Neural cell (in vitro differentiated cells): ENCODE data around the gene DGKG. TPM values are rescaled to one million over a fixed set of nuclear protein-coding genes. Genes with fewer than 3 reads are reported as not detected.

ENCODE experiments used
- H2AFZ ChIP-seq: fragments of 200-600, 300-800 bp; sonication (generic), shearing (Covaris generic); 2 replicates; pipeline ENCODE4 v1.6.0; 2014; ENCODE audit warnings: low read depth, mild to moderate bottlenecking, antibody characterized with exemption, low read length, moderate library complexity
- H3F3A ChIP-seq: fragments of 200-600 bp; shearing (Covaris generic); 2 replicates; pipeline ENCODE4 v1.6.1; 2016; ENCODE audit warnings: mild to moderate bottlenecking, moderate library complexity, mixed read lengths, antibody characterized with exemption, low read length; ENCODE audit not compliant: insufficient read depth, poor library complexity, severe bottlenecking
- H3K27ac ChIP-seq: fragments of 200-600, 300-800 bp; sonication (generic), shearing (Covaris generic); 2 replicates; pipeline ENCODE4 v1.5.1; 2014; ENCODE audit warnings: mild to moderate bottlenecking, low read length, moderate library complexity
- H3K27me3 ChIP-seq: fragments of 300-800, 200-600 bp; sonication (generic), shearing (Covaris generic); 2 replicates; pipeline ENCODE4 v1.6.0; 2014; ENCODE audit warnings: mild to moderate bottlenecking, low read depth, low read length, moderate library complexity; ENCODE audit not compliant: insufficient read depth
- H3K36me3 ChIP-seq: fragments of 300-800, 200-600 bp; sonication (generic), shearing (Covaris generic); 2 replicates; pipeline ENCODE4 v1.5.1; 2014; ENCODE audit warnings: mild to moderate bottlenecking, antibody characterized with exemption, low read length, moderate library complexity; ENCODE audit not compliant: insufficient read depth
- H3K4me2 ChIP-seq: fragments of 300-800, 200-600 bp; sonication (generic), shearing (Covaris generic); 2 replicates; pipeline ENCODE4 v1.6.0; 2014; ENCODE audit warnings: mild to moderate bottlenecking, low read length
- H3K4me3 ChIP-seq: fragments of 300-800, 200-600 bp; sonication (generic), shearing (Covaris generic); 2 replicates; pipeline ENCODE4 v1.5.1; 2014; ENCODE audit warnings: mild to moderate bottlenecking, low read length, moderate library complexity
- H3K79me2 ChIP-seq: fragments of 200-600 bp; shearing (Covaris generic); replicated peaks from 2 replicates; pipeline ENCODE4 v1.6.0; 2014; ENCODE audit warnings: mild to moderate bottlenecking, low read length, moderate library complexity; ENCODE audit not compliant: insufficient read depth
- H3K9ac ChIP-seq: fragments of 300-800, 200-600 bp; sonication (generic), shearing (Covaris generic); 2 replicates; pipeline ENCODE4 v1.6.1; 2016; ENCODE audit warnings: mild to moderate bottlenecking, low read length, mixed read lengths
- H3K9me2 ChIP-seq: fragments of 200-600 bp; shearing (Covaris generic); 2 replicates; pipeline ENCODE4 v1.6.1; 2016; ENCODE audit warnings: mild to moderate bottlenecking, low read length, mixed read lengths; ENCODE audit not compliant: insufficient read depth
- H3K9me3 ChIP-seq: fragments of 200-600, 300-800 bp; sonication (generic), shearing (Covaris generic); 2 replicates; pipeline ENCODE4 v1.6.1; 2016; ENCODE audit warnings: mild to moderate bottlenecking, mixed run types, low read length, moderate library complexity, mixed read lengths
- H4K20me1 ChIP-seq: fragments of 200-600 bp; shearing (Covaris generic); 2 replicates; pipeline ENCODE4 v1.6.1; 2016; ENCODE audit warnings: mild to moderate bottlenecking, mixed run types; ENCODE audit not compliant: insufficient read depth
- CTCF ChIP-seq: fragments of 450-650 bp; IDR thresholded peaks from 2 replicates; pipeline ENCODE4 v1.5.1; 2014; ENCODE audit warnings: antibody characterized with exemption, mild to moderate bottlenecking, moderate library complexity; ENCODE audit not compliant: poor library complexity, severe bottlenecking
- EP300 ChIP-seq: fragments of 450-650 bp; conservative IDR thresholded peaks from 2 replicates; pipeline ENCODE4 v1.6.1; 2014; ENCODE audit warnings: antibody characterized with exemption, mild to moderate bottlenecking, moderate library complexity; ENCODE audit not compliant: poor library complexity, severe bottlenecking
- EZH2 ChIP-seq: fragments of 200-600, 300-800 bp; shearing (Covaris generic), sonication (generic); IDR thresholded peaks from 2 replicates; pipeline ENCODE4 v1.6.1; 2014; ENCODE audit warnings: antibody characterized with exemption, low read length, borderline replicate concordance, mild to moderate bottlenecking; ENCODE audit not compliant: insufficient read depth, poor library complexity, severe bottlenecking
- MXI1 ChIP-seq: fragments of 450-650 bp; conservative IDR thresholded peaks from 2 replicates; pipeline ENCODE4 v1.6.1; 2014; ENCODE audit warnings: antibody characterized with exemption, mild to moderate bottlenecking; ENCODE audit not compliant: poor library complexity, severe bottlenecking
- POLR2AphosphoS5 ChIP-seq: IDR thresholded peaks from 2 replicates; pipeline ENCODE4 v1.6.1; 2012
- RAD21 ChIP-seq: fragments of 450-650 bp; conservative IDR thresholded peaks from 2 replicates; pipeline ENCODE4 v1.6.1; 2014; ENCODE audit warnings: antibody characterized with exemption, mild to moderate bottlenecking, moderate library complexity
- REST ChIP-seq: IDR thresholded peaks from 2 replicates; pipeline ENCODE4 v1.6.1; 2012; ENCODE audit warnings: borderline replicate concordance
- SMC3 ChIP-seq: fragments of 450-650 bp; conservative IDR thresholded peaks from 2 replicates; pipeline ENCODE4 v1.6.1; 2014; ENCODE audit warnings: antibody characterized with exemption, mild to moderate bottlenecking, moderate library complexity; ENCODE audit not compliant: poor library complexity
- TAF1 ChIP-seq: IDR thresholded peaks from 2 replicates; pipeline ENCODE4 v1.6.1; 2012; ENCODE audit warnings: low read depth
- polyA plus RNA-seq: library from polyadenylated mRNA; depleted of rRNA; stranded (reverse); fragments of >200 nt; gene quantifications from 2 replicates; pipeline ENCODE4 v1.2.3, GENCODE V29; 2014

The DGKG gene
- polyA plus RNA-seq, 1 donor from 2014 or later = not detected

DNA sequence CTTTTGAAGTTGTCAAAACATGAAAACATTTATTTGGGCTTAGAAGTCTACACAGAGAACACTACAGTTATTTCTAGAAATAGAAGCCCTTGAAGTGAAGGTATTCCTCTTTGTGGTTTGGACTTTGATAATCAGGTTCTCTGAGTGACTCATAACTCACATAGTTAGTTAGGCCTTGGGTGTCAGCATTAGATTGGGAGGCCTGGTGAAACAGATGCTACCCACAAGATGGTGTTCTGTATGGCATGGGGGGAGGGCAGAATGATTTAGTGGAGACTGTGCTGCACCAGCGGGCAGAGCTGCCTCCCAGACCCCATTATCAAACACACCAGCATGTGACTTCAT lies 144.2 kb downstream of the DGKG start:
- no peak overlapping the region for H3K9ac ChIP-seq
- H3K36me3 ChIP-seq = no peaks in the 10 kb centered on the region
- H3K27ac ChIP-seq = no peak overlapping the region
- no peaks in the 10 kb centered on the region for H3K27me3 ChIP-seq
- no peaks in the 10 kb centered on the region for H4K20me1 ChIP-seq
- no peaks in the 10 kb centered on the region for H3K9me2 ChIP-seq
- H3K9me3 ChIP-seq = no peaks in the 10 kb centered on the region
- H3F3A ChIP-seq = no peaks in the 10 kb centered on the region
- H2AFZ ChIP-seq = no peak overlapping the region
- no peak for TF ChIP-seq CTCF
- TF ChIP-seq EZH2 = no peak
- TF ChIP-seq TAF1 = no peak
- TF ChIP-seq SMC3 = no peak
- TF ChIP-seq EP300 = no peak
- TF ChIP-seq REST = no peak
- no peak overlapping the region for H3K4me2 ChIP-seq
- H3K79me2 ChIP-seq = no peaks in the 10 kb centered on the region
- no peak overlapping the region for H3K4me3 ChIP-seq

- TF ChIP-seq EP300 (no peak), EZH2 (no peak), TAF1 (no peak), SMC3 (no peak), POLR2AphosphoS5 (no peak), MXI1 (no peak), REST (no peak), CTCF (no peak), RAD21 (no peak)
- Histone ChIP-seq H3K36me3 (no peaks in the 10 kb centered on the region), H3K9me3 (no peaks in the 10 kb centered on the region), H3K9ac (no peak overlapping the region), H3K4me3 (no peak overlapping the region), H3K79me2 (no peaks in the 10 kb centered on the region), H3K9me2 (no peaks in the 10 kb centered on the region), H3K27ac (no peak overlapping the region), H3F3A (no peaks in the 10 kb centered on the region), H3K4me2 (peak overlapping the region; percentile 15), H4K20me1 (no peaks in the 10 kb centered on the region), H3K27me3 (no peaks in the 10 kb centered on the region), H2AFZ (no peak overlapping the region)
Observed at GRCh38 chr3:186216900-186217819, 144.9 kb downstream of the DGKG start.
